ENCODE measurements around the gene EYA4.

EYA4 gene

DNA sequence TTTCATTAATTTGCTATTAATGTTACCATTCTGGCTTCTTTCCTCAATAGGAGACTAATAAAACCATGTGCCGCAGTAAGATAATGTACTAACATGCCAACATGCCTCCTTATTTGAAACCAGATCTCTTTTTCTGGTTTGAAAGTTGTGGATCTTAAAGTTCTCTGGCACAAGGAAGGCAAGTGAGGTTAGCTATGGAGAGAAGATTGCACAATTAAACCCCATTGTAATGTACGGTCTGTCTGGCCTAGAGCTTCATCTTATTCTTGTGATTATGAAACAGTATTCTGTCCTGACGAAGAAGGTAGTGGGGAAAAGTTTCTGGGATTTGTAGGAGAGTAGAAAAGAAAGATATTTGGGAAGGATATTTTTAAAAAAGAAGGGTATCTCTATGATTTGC lies 68.4 kb downstream of the EYA4 start:
- Histone ChIP-seq H3K36me3 (ENCODE audit: control insufficient read depth, insufficient read depth, low read length) (no peaks in the 10 kb centered on the region), H3K27me3 (ENCODE audit: control insufficient read depth, insufficient read depth, low read length) (no peaks in the 10 kb centered on the region), H3K4me3 (ENCODE audit: low read length) (no peak overlapping the region), H3K4me1 (ENCODE audit: control insufficient read depth, insufficient read depth, low read length) (no peaks in the 10 kb centered on the region), H3K9ac (ENCODE audit: low read length) (no peak overlapping the region), H3K27ac (ENCODE audit: low read depth, low read length) (no peak overlapping the region)

- no peaks in the 10 kb centered on the region for H3K4me1 ChIP-seq (ENCODE audit: control insufficient read depth, insufficient read depth, low read length)
- H3K9ac ChIP-seq (ENCODE audit: low read length), result no peak overlapping the region
- H3K27me3 ChIP-seq (ENCODE audit: control insufficient read depth, insufficient read depth, low read length), result no peaks in the 10 kb centered on the region
- no peak overlapping the region for H3K27ac ChIP-seq (ENCODE audit: low read depth, low read length)
- H3K4me3 ChIP-seq (ENCODE audit: low read length), result no peak overlapping the region
- no peaks in the 10 kb centered on the region for H3K36me3 ChIP-seq (ENCODE audit: control insufficient read depth, insufficient read depth, low read length)
These were observed 70.8 kb downstream of the EYA4 start for GRCh38 chr6:133312006-133312405.

DNA sequence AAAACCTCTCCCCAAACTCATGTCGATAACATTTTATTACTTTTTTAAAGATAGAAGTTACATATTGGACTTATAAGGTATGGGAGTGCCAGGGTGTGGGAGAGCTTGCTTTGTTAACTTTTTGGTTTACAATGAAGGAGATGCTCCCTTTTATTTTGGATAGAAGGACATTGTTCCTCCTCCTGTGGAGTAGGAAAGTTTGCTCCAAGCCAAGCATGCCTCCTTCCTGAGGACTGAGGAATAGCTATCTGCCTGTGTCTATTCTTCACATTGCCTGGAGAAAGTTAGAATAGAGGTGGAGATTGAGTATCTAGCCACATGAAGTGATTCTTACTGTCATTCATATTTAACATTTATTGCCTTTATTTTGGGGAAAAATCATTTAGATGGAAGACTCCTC lies 71.9 kb downstream of the EYA4 start:
- H3K4me3 ChIP-seq (ENCODE audit: low read length), result no peak overlapping the region
- no peaks in the 10 kb centered on the region for H3K4me1 ChIP-seq (ENCODE audit: control insufficient read depth, insufficient read depth, low read length)
- H3K27me3 ChIP-seq (ENCODE audit: control insufficient read depth, insufficient read depth, low read length), result no peaks in the 10 kb centered on the region
- H3K36me3 ChIP-seq (ENCODE audit: control insufficient read depth, insufficient read depth, low read length), result no peaks in the 10 kb centered on the region
- H3K27ac ChIP-seq (ENCODE audit: low read depth, low read length), result no peak overlapping the region
- H3K9ac ChIP-seq (ENCODE audit: low read length), result no peak overlapping the region

GRCh38 chr6:133314947-133315346 lies 73.8 kb downstream of the EYA4 start:
- Histone ChIP-seq H3K27ac (ENCODE audit: low read depth, low read length) (no peak overlapping the region), H3K4me1 (ENCODE audit: control insufficient read depth, insufficient read depth, low read length) (no peaks in the 10 kb centered on the region), H3K36me3 (ENCODE audit: control insufficient read depth, insufficient read depth, low read length) (no peaks in the 10 kb centered on the region), H3K4me3 (ENCODE audit: low read length) (no peak overlapping the region), H3K27me3 (ENCODE audit: control insufficient read depth, insufficient read depth, low read length) (no peaks in the 10 kb centered on the region), H3K9ac (ENCODE audit: low read length) (no peak overlapping the region)

- Histone ChIP-seq H3K36me3 (ENCODE audit: control insufficient read depth, insufficient read depth, low read length) (no peaks in the 10 kb centered on the region), H3K4me1 (ENCODE audit: control insufficient read depth, insufficient read depth, low read length) (no peaks in the 10 kb centered on the region), H3K4me3 (ENCODE audit: low read length) (no peak overlapping the region), H3K27me3 (ENCODE audit: control insufficient read depth, insufficient read depth, low read length) (no peaks in the 10 kb centered on the region), H3K9ac (ENCODE audit: low read length) (no peak overlapping the region), H3K27ac (ENCODE audit: low read depth, low read length) (no peak overlapping the region)
These were observed 74.7 kb downstream of the EYA4 start for GRCh38 chr6:133315811-133316210.

DNA sequence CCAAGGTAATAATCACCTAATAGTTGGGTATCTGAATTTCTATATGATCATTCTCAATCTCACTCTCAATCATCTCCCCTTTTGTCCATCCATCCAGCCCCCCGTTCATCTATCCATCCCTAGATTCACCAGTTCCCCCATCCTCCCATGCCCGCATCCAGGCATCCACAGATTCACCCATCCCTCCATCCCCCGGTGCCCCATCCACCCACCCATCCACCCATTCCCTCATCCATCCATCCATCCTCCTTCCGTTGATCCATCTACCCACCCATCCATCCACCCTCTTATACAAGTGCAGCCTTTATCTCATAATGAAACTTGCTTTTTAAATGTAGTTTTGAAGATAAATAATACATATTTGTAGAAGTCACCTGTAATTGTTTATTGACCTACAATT lies 76.5 kb downstream of the EYA4 start:
- Histone ChIP-seq H3K36me3 (ENCODE audit: control insufficient read depth, insufficient read depth, low read length) (no peaks in the 10 kb centered on the region), H3K4me3 (ENCODE audit: low read length) (no peak overlapping the region), H3K27ac (ENCODE audit: low read depth, low read length) (no peak overlapping the region), H3K4me1 (ENCODE audit: control insufficient read depth, insufficient read depth, low read length) (no peaks in the 10 kb centered on the region), H3K27me3 (ENCODE audit: control insufficient read depth, insufficient read depth, low read length) (no peaks in the 10 kb centered on the region), H3K9ac (ENCODE audit: low read length) (no peak overlapping the region)

DNA sequence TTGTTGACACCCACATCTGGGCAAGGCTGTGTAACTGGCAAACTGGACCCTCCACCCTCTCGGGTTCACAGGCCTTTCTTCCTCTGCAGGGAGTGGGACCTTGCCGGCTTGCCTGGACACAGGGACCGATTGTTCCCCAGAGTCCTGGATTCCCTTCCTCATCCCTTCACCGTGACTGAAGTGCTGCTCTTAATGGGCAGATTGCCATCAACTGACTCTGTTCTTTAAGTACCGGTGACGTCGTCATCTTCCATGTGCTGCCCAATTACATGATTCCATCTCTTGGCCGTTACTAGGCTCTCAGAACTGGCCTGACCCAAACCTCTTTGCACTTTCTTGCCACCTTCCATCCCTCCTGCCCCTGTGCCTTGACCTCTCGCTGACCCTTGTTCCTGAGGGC lies 85.4 kb downstream of the EYA4 start:
- no peaks in the 10 kb centered on the region for H3K27me3 ChIP-seq (ENCODE audit: control insufficient read depth, insufficient read depth, low read length)
- H3K27ac ChIP-seq (ENCODE audit: low read depth, low read length), result no peak overlapping the region
- H3K4me3 ChIP-seq (ENCODE audit: low read length), result no peak overlapping the region
- no peaks in the 10 kb centered on the region for H3K4me1 ChIP-seq (ENCODE audit: control insufficient read depth, insufficient read depth, low read length)
- no peak overlapping the region for H3K9ac ChIP-seq (ENCODE audit: low read length)
- H3K36me3 ChIP-seq (ENCODE audit: control insufficient read depth, insufficient read depth, low read length), result no peaks in the 10 kb centered on the region

DNA sequence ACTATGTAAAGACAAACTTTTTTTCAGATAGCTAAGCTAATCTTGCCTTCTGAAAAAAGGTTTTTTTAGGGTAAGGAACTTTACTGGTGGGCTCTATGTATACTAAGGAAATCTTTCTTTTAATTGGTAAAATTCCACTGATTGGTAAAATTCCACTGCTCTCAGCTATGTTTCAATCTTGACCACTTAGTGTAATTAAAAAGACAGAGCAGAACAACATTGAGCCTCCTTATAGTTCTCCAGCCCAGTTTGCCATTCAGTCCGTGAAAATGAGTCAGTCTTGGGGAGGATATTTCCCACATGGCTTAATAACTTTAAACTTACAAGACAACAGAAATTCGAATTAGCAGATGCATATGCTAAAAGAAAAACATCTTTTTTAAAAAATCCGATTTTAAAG lies 92.7 kb downstream of the EYA4 start:
- no peak overlapping the region for H3K27ac ChIP-seq (ENCODE audit: low read depth, low read length)
- H3K9ac ChIP-seq (ENCODE audit: low read length), result no peak overlapping the region
- H3K27me3 ChIP-seq (ENCODE audit: control insufficient read depth, insufficient read depth, low read length), result no peaks in the 10 kb centered on the region
- H3K4me1 ChIP-seq (ENCODE audit: control insufficient read depth, insufficient read depth, low read length), result no peaks in the 10 kb centered on the region
- no peaks in the 10 kb centered on the region for H3K36me3 ChIP-seq (ENCODE audit: control insufficient read depth, insufficient read depth, low read length)
- H3K4me3 ChIP-seq (ENCODE audit: low read length), result no peak overlapping the region

GRCh38 chr6:133337308-133337707 lies 96.2 kb downstream of the EYA4 start:
- Histone ChIP-seq H3K4me1 (ENCODE audit: control insufficient read depth, insufficient read depth, low read length) (no peaks in the 10 kb centered on the region), H3K9ac (ENCODE audit: low read length) (no peak overlapping the region), H3K27ac (ENCODE audit: low read depth, low read length) (no peak overlapping the region), H3K36me3 (ENCODE audit: control insufficient read depth, insufficient read depth, low read length) (no peaks in the 10 kb centered on the region), H3K4me3 (ENCODE audit: low read length) (no peak overlapping the region), H3K27me3 (ENCODE audit: control insufficient read depth, insufficient read depth, low read length) (no peaks in the 10 kb centered on the region)

- Histone ChIP-seq H3K36me3 (ENCODE audit: control insufficient read depth, insufficient read depth, low read length) (no peaks in the 10 kb centered on the region), H3K9ac (ENCODE audit: low read length) (no peak overlapping the region), H3K27ac (ENCODE audit: low read depth, low read length) (no peak overlapping the region), H3K27me3 (ENCODE audit: control insufficient read depth, insufficient read depth, low read length) (no peaks in the 10 kb centered on the region), H3K4me1 (ENCODE audit: control insufficient read depth, insufficient read depth, low read length) (no peaks in the 10 kb centered on the region), H3K4me3 (ENCODE audit: low read length) (no peak overlapping the region)
These were observed 98.6 kb downstream of the EYA4 start for GRCh38 chr6:133339543-133340384.

DNA sequence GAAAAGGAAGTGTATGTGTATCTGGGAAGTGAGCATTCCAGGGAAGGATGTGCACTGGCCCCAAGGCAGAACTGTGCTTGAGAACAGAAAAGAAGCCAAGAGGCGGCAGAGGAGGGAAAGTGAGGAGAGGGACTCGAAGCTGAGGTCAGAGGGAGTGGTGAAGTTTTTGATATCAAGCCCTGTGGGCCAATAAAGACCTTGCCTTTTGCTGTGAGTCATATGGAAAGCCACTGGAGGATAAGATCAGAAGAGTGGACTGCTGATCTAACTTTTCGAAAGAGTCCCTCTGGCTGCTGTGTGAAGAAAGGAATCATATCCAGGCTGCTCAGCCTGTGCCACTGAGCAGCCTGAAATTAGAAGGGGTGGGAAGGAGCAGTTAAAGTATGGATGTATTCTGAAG lies 99.4 kb downstream of the EYA4 start:
- H3K36me3 ChIP-seq (ENCODE audit: control insufficient read depth, insufficient read depth, low read length), result no peaks in the 10 kb centered on the region
- no peak overlapping the region for H3K9ac ChIP-seq (ENCODE audit: low read length)
- H3K27me3 ChIP-seq (ENCODE audit: control insufficient read depth, insufficient read depth, low read length), result no peaks in the 10 kb centered on the region
- H3K27ac ChIP-seq (ENCODE audit: low read depth, low read length), result no peak overlapping the region
- H3K4me1 ChIP-seq (ENCODE audit: control insufficient read depth, insufficient read depth, low read length), result no peaks in the 10 kb centered on the region
- no peak overlapping the region for H3K4me3 ChIP-seq (ENCODE audit: low read length)

DNA sequence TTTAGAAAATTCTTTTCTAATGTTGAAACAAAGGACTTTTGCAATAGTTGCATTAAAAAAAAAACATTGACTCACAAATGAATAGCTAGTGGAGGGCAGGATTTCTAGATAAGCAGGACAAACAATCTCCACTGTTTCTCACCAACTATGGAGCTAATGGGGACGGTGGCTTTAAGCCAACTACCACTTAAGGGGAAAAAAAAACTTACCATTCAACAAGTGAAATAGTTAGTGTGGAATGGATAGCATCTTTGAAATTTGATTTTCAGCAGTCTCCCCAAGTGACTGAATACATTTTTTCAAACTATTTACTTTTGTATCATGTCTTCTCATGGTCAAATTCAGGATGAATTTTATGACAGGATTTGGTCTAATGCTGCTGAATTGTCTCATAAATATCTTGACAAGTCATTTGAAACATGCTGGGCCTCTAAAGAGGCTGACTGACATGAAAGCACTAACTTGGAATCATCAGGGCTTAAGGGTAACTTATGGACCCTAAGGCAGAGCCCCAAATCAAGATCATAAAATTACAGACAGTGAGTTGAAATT lies 100.5 kb downstream of the EYA4 start:
- no peak overlapping the region for H3K9ac ChIP-seq (ENCODE audit: low read length)
- H3K4me3 ChIP-seq (ENCODE audit: low read length), result no peak overlapping the region
- H3K4me1 ChIP-seq (ENCODE audit: control insufficient read depth, insufficient read depth, low read length), result no peaks in the 10 kb centered on the region
- H3K36me3 ChIP-seq (ENCODE audit: control insufficient read depth, insufficient read depth, low read length), result no peaks in the 10 kb centered on the region
- H3K27ac ChIP-seq (ENCODE audit: low read depth, low read length), result no peak overlapping the region
- no peaks in the 10 kb centered on the region for H3K27me3 ChIP-seq (ENCODE audit: control insufficient read depth, insufficient read depth, low read length)

DNA sequence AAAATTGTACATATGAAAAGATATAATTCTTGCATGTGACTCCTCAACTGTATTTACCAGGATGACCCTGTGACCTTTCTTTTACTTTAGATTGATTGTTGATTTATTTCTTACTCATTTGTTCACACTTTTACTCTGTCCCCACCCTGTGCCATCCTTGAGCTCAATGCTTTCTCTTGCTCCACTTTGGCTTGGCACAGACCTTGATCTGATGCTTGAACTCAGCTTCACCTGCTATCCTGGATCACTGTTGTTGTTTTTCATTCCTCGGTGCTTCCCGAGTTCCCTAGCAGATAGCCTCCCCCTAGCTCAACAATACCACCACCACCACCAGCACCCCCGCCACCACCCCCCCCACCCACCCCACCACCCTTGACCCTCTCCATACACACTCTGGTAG lies 102.1 kb downstream of the EYA4 start:
- Histone ChIP-seq H3K27me3 (ENCODE audit: control insufficient read depth, insufficient read depth, low read length) (no peaks in the 10 kb centered on the region), H3K4me3 (ENCODE audit: low read length) (no peak overlapping the region), H3K27ac (ENCODE audit: low read depth, low read length) (no peak overlapping the region), H3K36me3 (ENCODE audit: control insufficient read depth, insufficient read depth, low read length) (no peaks in the 10 kb centered on the region), H3K9ac (ENCODE audit: low read length) (no peak overlapping the region), H3K4me1 (ENCODE audit: control insufficient read depth, insufficient read depth, low read length) (no peaks in the 10 kb centered on the region)

Measured in rectal smooth muscle tissue (tissue), 1 donor.